Vagina (tissue), 2 donors: Measurements from ENCODE around the gene RAPGEF5. TPM values are rescaled to one million over a fixed set of nuclear protein-coding genes. Genes with fewer than 3 reads are reported as not detected.

Experiments used
- DNase-seq, 2 donors: peaks; one replicate each; pipeline ENCODE4 v3.0.0-alpha.2; 2017; ENCODE audit errors: extremely low spot score in 2 of 2
- H3K27ac ChIP-seq: fragments of 200-600 bp; sonication (generic); one replicate; pipeline ENCODE4 v1.5.1; 2019
- H3K27me3 ChIP-seq: fragments of 200-600 bp; sonication (generic); one replicate; pipeline ENCODE4 v1.5.1; 2019
- H3K36me3 ChIP-seq, 2 donors: fragments of 200-600 bp; sonication (generic); one replicate each; pipeline ENCODE4 v1.5.1; 2017 to 2019
- H3K4me1 ChIP-seq: fragments of 200-600 bp; sonication (generic); one replicate; pipeline ENCODE4 v1.5.1; 2019
- H3K4me3 ChIP-seq, 2 donors: fragments of 200-600 bp; sonication (generic); 1 replicate in 1 of 2; 2 replicates in 1 of 2; pipeline ENCODE4 v1.5.1; 2016 to 2019
- H3K9me3 ChIP-seq: fragments of 200-600 bp; sonication (generic); one replicate; pipeline ENCODE4 v1.5.1; 2019
- CTCF ChIP-seq, 3 experiments: fragments of 450-650 bp in 2 of 3; fragments of 200-600 bp in 1 of 3; sonication (generic) in 1 of 3; IDR thresholded peaks; one replicate each; pipeline ENCODE4 v1.5.1; 2017 to 2019; ENCODE audit warnings: antibody characterized with exemption in 3 of 3, mild to moderate bottlenecking in 2 of 3, moderate library complexity in 2 of 3
- POLR2A ChIP-seq, 2 donors: fragments of 450-650 bp; IDR thresholded peaks; one replicate each; pipeline ENCODE4 v1.6.1; 2017; ENCODE audit warnings: antibody characterized with exemption in 2 of 2, mild to moderate bottlenecking in 2 of 2, moderate library complexity in 2 of 2
- POLR2AphosphoS5 ChIP-seq, 2 donors: sonication (generic); formaldehyde crosslinking; IDR thresholded peaks; one replicate each; pipeline ENCODE4 v1.9.0; 2017; ENCODE audit warnings: antibody characterized with exemption in 2 of 2, mild to moderate bottlenecking in 2 of 2, low read depth in 1 of 2; ENCODE audit not compliant: insufficient read depth in 1 of 2
- intact Hi-C: fragments of 100-400 bp; cut with DNase I; formaldehyde crosslinking; loops from one replicate; pipeline ENCODE4 v1.15.1; 2023
- total RNA-seq: library from RNA; depleted of rRNA; stranded (reverse); fragments of >200 nt; gene quantifications from one replicate; pipeline ENCODE4 v1.2.3, GENCODE V29; 2016

Gene RAPGEF5
- total RNA-seq, 1 donor from 2014 or later, result 68.0 TPM

- Histone ChIP-seq H3K4me1 (no peaks in the 10 kb centered on the region), H3K4me3 (no peak overlapping the region), H3K9me3 (no peaks in the 10 kb centered on the region), H3K27me3 (no peaks in the 10 kb centered on the region), H3K36me3 (no peaks in the 10 kb centered on the region), H3K27ac (no peak overlapping the region)
- no peak for DNase-seq
- intact Hi-C loops, result no loop called here
- TF ChIP-seq POLR2AphosphoS5 (IDR thresholded peaks at IDR 0.05; ENCODE audit: insufficient read depth in 1 of 2, low read depth in 1 of 2) (no peak), CTCF (IDR thresholded peaks at IDR 0.05) (no peak), POLR2A (IDR thresholded peaks at IDR 0.05) (no peak)
Observed at GRCh38 chr7:22395222-22395621, 38.3 kb upstream of the RAPGEF5 start.

- no peaks in the 10 kb centered on the region for H3K27me3 ChIP-seq
- TF ChIP-seq CTCF (IDR thresholded peaks at IDR 0.05), result no peak
- intact Hi-C loops, result no loop called here
Observed at GRCh38 chr7:22394739-22395138, 37.8 kb upstream of the RAPGEF5 start.

GRCh38 chr7:22393913-22394729 is 37.2 kb upstream of the RAPGEF5 start:
- H3K4me3 ChIP-seq, result no peak overlapping the region
- no peaks in the 10 kb centered on the region for H3K36me3 ChIP-seq
- no peaks in the 10 kb centered on the region for H3K27me3 ChIP-seq
- DNase-seq, result peak in 1 of 2 donors; percentile 34
- no peaks in the 10 kb centered on the region for H3K4me1 ChIP-seq
- H3K27ac ChIP-seq, result no peak overlapping the region
- intact Hi-C loops, result no loop called here
- TF ChIP-seq CTCF (IDR thresholded peaks at IDR 0.05) (no peak), POLR2A (IDR thresholded peaks at IDR 0.05) (no peak), POLR2AphosphoS5 (IDR thresholded peaks at IDR 0.05; ENCODE audit: insufficient read depth in 1 of 2, low read depth in 1 of 2) (no peak)
- H3K9me3 ChIP-seq, result no peaks in the 10 kb centered on the region

More at GRCh38 chr7:22394739-22395138, 37.8 kb upstream of the RAPGEF5 start:
- Histone ChIP-seq H3K4me3 (no peak overlapping the region), H3K4me1 (no peaks in the 10 kb centered on the region), H3K36me3 (no peaks in the 10 kb centered on the region), H3K27ac (no peak overlapping the region), H3K9me3 (no peaks in the 10 kb centered on the region)
- DNase-seq, result no peak

GRCh38 chr7:22390516-22390915 is 33.6 kb upstream of the RAPGEF5 start:
- no peak for DNase-seq
- Histone ChIP-seq H3K36me3 (no peaks in the 10 kb centered on the region), H3K27me3 (no peaks in the 10 kb centered on the region), H3K9me3 (no peaks in the 10 kb centered on the region), H3K27ac (no peak overlapping the region), H3K4me1 (no peaks in the 10 kb centered on the region), H3K4me3 (no peak overlapping the region)
- intact Hi-C loops, result no loop called here
- TF ChIP-seq POLR2A (IDR thresholded peaks at IDR 0.05), result no peak
- no peak for TF ChIP-seq POLR2AphosphoS5 (IDR thresholded peaks at IDR 0.05; ENCODE audit: insufficient read depth in 1 of 2, low read depth in 1 of 2)
- no peak for TF ChIP-seq CTCF (IDR thresholded peaks at IDR 0.05)

- Histone ChIP-seq H3K27ac (no peak overlapping the region), H3K36me3 (no peaks in the 10 kb centered on the region), H3K27me3 (no peaks in the 10 kb centered on the region), H3K9me3 (no peaks in the 10 kb centered on the region), H3K4me3 (no peak overlapping the region), H3K4me1 (no peaks in the 10 kb centered on the region)
- TF ChIP-seq POLR2A (IDR thresholded peaks at IDR 0.05) (no peak), POLR2AphosphoS5 (IDR thresholded peaks at IDR 0.05; ENCODE audit: insufficient read depth in 1 of 2, low read depth in 1 of 2) (no peak), CTCF (IDR thresholded peaks at IDR 0.05) (no peak)
- DNase-seq, result no peak
- intact Hi-C loops, result no loop called here
Observed at GRCh38 chr7:22389892-22390291, 32.9 kb upstream of the RAPGEF5 start.
